SK-N-SH treated with all-trans-retinoic acid at 6 μM for 48 hours (cell line): Measurements from ENCODE around the gene CDHR5.

Source experiments
- CREB5 ChIP-seq: fragments of 250-450 bp; sonication (Bioruptor Pico); IDR thresholded peaks from 2 replicates; pipeline ENCODE4 v1.5.1; 2020; ENCODE audit warnings: low read depth, mild to moderate bottlenecking, moderate library complexity
- GLIS3 ChIP-seq: fragments of 250-450 bp; sonication (Bioruptor Pico); IDR thresholded peaks from 2 replicates; pipeline ENCODE4 v1.5.0; 2020; ENCODE audit warnings: mild to moderate bottlenecking, moderate library complexity
- POU6F1 ChIP-seq: fragments of 250-450 bp; sonication (Bioruptor Pico); IDR thresholded peaks from 2 replicates; pipeline ENCODE4 v1.8.0; 2021; ENCODE audit warnings: low read depth, mild to moderate bottlenecking, moderate library complexity, borderline replicate concordance
- RARB ChIP-seq: fragments of 250-450 bp; sonication (Bioruptor Pico); IDR thresholded peaks from 2 replicates; pipeline ENCODE4 v1.8.0; 2021; ENCODE audit warnings: mild to moderate bottlenecking, moderate library complexity
- TCF4 ChIP-seq: fragments of 250-450 bp; sonication (Bioruptor Pico); IDR thresholded peaks from 2 replicates; pipeline ENCODE4 v1.8.0; 2021; ENCODE audit warnings: mild to moderate bottlenecking, moderate library complexity, borderline replicate concordance
- TSHZ2 ChIP-seq: fragments of 250-450 bp; sonication (Bioruptor Pico); IDR thresholded peaks from 2 replicates; pipeline ENCODE4 v1.5.0; 2020; ENCODE audit warnings: mild to moderate bottlenecking, moderate library complexity
- ZFP3 ChIP-seq: fragments of 250-450 bp; sonication (Bioruptor Pico); IDR thresholded peaks from 2 replicates; pipeline ENCODE4 v1.5.0; 2020; ENCODE audit warnings: mild to moderate bottlenecking, moderate library complexity
- ZFP30 ChIP-seq: fragments of 450-650 bp; formaldehyde crosslinking; IDR thresholded peaks from 2 replicates; pipeline ENCODE4 v1.5.0; 2022; ENCODE audit warnings: mild to moderate bottlenecking, moderate library complexity

GRCh38 chr11:603154-603553, 21.6 kb downstream of the CDHR5 start:
- TF ChIP-seq TCF4 (CRISPR knock-in tag), result no peak
- TF ChIP-seq POU6F1, result no peak
- TF ChIP-seq ZFP3, result no peak
- no peak for TF ChIP-seq TSHZ2 (CRISPR knock-in tag)
- TF ChIP-seq RARB (CRISPR knock-in tag), result no peak
- no peak for TF ChIP-seq GLIS3 (CRISPR knock-in tag)
- TF ChIP-seq CREB5 (CRISPR knock-in tag), result no peak
- no peak for TF ChIP-seq ZFP30 (CRISPR knock-in tag)
